ENCODE results near the gene CCM2L.

CCM2L gene

DNA sequence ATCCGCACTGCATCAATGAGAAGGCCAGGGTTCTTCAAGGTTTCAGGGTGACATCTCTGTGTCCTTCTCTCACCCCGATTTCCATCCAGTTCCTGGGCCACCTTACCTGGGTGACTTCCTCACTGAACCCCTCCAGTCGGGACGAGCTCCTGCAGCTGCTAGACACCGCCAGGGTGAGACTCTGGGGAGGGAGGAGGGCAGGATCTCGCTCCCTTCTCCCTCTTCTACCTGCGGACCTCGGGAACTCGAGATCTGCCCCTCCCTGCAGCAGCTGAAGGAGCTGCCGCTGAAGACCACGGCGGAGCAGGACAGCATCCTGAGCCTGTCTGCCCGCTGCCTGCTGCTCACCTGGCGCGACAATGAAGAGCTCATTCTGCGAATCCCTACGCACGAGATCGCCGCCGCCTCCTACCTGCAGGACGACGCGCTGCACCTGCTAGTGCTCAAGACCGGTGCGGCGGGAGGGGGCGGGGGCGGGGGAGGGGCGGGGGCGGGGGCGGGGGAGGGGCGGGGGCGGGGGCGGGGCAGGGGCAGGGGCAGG, 7.5 kb downstream of the CCM2L start:
- Histone ChIP-seq H3K4me1 (ENCODE audit: insufficient read depth, poor library complexity, severe bottlenecking) (no peaks in the 10 kb centered on the region), H3K27me3 (ENCODE audit: insufficient read depth, poor library complexity, severe bottlenecking) (peaks cover 50% of the 10 kb centered on the region), H3K9me3 (ENCODE audit: severe bottlenecking) (no peaks in the 10 kb centered on the region), H3K36me3 (ENCODE audit: low read depth) (no peaks in the 10 kb centered on the region), H3K27ac (ENCODE audit: poor library complexity, severe bottlenecking) (no peak overlapping the region), H3K4me3 (ENCODE audit: severe bottlenecking) (peak overlapping the region; percentile 50)
- ATAC-seq (ENCODE audit: low read depth) (peak; percentile 47), DNase-seq (ENCODE audit: low spot score) (no peak)
- TF ChIP-seq, protein P1, sequence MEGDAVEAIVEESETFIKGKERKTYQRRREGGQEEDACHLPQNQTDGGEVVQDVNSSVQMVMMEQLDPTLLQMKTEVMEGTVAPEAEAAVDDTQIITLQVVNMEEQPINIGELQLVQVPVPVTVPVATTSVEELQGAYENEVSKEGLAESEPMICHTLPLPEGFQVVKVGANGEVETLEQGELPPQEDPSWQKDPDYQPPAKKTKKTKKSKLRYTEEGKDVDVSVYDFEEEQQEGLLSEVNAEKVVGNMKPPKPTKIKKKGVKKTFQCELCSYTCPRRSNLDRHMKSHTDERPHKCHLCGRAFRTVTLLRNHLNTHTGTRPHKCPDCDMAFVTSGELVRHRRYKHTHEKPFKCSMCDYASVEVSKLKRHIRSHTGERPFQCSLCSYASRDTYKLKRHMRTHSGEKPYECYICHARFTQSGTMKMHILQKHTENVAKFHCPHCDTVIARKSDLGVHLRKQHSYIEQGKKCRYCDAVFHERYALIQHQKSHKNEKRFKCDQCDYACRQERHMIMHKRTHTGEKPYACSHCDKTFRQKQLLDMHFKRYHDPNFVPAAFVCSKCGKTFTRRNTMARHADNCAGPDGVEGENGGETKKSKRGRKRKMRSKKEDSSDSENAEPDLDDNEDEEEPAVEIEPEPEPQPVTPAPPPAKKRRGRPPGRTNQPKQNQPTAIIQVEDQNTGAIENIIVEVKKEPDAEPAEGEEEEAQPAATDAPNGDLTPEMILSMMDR (IDR thresholded peaks at IDR 0.05; ENCODE audit: poor library complexity, severe bottlenecking), result peak; percentile 50

DNA sequence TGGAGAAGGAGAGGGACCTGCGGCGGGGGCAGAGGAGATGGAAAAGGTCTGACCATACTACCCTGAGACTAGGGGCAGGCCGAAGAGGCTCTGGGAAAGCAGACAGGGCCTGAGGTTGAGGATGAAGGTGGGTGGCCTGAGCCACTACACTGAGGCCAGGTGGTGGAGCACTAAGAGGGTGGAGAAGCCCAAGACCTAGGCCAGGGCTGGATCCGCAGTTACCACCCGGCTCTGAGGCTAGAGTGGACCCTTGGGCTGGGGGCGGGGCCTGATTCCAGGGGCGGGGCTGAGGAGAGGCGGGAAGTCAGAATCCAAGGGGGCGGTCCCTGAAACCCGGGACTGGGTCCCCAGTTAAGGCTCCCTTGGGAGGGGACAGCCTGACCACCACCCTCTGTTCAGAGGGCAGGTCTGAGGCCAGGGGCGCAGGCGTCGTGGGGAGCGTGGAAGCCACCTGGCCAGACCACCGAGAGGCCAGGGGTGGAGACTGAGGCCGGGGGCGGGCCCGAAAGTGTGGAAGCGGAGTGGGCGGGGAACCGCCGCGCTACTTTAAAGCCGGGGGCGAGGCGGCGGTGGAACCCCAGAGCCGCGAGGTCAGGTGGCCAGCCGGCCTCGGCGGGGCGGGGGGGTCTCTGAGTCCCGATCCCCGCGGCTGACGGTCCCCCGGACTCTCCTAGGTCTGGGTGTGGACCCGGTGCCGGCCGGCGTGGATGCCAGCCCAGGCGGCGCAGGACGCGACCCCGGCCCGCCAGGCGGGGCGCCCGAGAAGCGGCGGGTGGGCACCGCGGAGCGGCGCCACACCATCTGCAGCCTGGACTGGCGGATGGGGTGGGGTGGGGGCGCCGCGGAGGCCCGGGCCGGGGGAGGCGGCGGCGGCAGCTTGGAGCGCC, 8.3 kb downstream of the CCM2L start:
- Histone ChIP-seq H3K27ac (ENCODE audit: poor library complexity, severe bottlenecking) (no peak overlapping the region), H3K9me3 (ENCODE audit: severe bottlenecking) (no peaks in the 10 kb centered on the region), H3K27me3 (ENCODE audit: insufficient read depth, poor library complexity, severe bottlenecking) (peaks cover 55% of the 10 kb centered on the region), H3K4me3 (ENCODE audit: severe bottlenecking) (peak overlapping the region; percentile 50), H3K36me3 (ENCODE audit: low read depth) (no peaks in the 10 kb centered on the region), H3K4me1 (ENCODE audit: insufficient read depth, poor library complexity, severe bottlenecking) (no peaks in the 10 kb centered on the region)
- TF ChIP-seq, protein P1 (IDR thresholded peaks at IDR 0.05; ENCODE audit: poor library complexity, severe bottlenecking), result no peak
- DNase-seq (ENCODE audit: low spot score) (peak; percentile 93), ATAC-seq (ENCODE audit: low read depth) (peak; percentile 89)

DNA sequence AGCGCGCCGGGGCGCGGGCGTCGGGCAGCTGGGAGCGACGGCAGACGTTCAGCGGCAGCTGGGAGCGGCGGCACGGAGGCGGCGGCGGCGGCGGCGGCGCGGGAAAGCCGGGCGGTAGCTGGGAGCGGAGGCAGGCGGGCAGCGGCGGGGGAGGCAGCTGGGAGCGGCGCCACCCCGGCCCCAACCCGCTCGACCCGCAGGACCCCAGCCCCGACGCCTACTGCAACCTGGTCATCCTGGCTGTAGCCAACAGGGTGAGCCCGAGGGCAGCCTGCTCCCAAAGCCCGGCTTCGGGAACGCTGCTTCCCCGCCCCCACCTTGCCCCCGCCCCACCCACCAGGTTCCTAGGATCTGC, 8.9 kb downstream of the CCM2L start:
- TF ChIP-seq, protein P1 (IDR thresholded peaks at IDR 0.05; ENCODE audit: poor library complexity, severe bottlenecking), result peak; percentile 69
- Histone ChIP-seq H3K27ac (ENCODE audit: poor library complexity, severe bottlenecking) (no peak overlapping the region), H3K4me1 (ENCODE audit: insufficient read depth, poor library complexity, severe bottlenecking) (no peaks in the 10 kb centered on the region), H3K4me3 (ENCODE audit: severe bottlenecking) (peak overlapping the region; percentile 50), H3K36me3 (ENCODE audit: low read depth) (no peaks in the 10 kb centered on the region), H3K9me3 (ENCODE audit: severe bottlenecking) (no peaks in the 10 kb centered on the region), H3K27me3 (ENCODE audit: insufficient read depth, poor library complexity, severe bottlenecking) (peaks cover 61% of the 10 kb centered on the region)
- no peak for DNase-seq (ENCODE audit: low spot score)
- ATAC-seq (ENCODE audit: low read depth), result peak; percentile 2; the same call in 1 of the 3 replicates

DNA sequence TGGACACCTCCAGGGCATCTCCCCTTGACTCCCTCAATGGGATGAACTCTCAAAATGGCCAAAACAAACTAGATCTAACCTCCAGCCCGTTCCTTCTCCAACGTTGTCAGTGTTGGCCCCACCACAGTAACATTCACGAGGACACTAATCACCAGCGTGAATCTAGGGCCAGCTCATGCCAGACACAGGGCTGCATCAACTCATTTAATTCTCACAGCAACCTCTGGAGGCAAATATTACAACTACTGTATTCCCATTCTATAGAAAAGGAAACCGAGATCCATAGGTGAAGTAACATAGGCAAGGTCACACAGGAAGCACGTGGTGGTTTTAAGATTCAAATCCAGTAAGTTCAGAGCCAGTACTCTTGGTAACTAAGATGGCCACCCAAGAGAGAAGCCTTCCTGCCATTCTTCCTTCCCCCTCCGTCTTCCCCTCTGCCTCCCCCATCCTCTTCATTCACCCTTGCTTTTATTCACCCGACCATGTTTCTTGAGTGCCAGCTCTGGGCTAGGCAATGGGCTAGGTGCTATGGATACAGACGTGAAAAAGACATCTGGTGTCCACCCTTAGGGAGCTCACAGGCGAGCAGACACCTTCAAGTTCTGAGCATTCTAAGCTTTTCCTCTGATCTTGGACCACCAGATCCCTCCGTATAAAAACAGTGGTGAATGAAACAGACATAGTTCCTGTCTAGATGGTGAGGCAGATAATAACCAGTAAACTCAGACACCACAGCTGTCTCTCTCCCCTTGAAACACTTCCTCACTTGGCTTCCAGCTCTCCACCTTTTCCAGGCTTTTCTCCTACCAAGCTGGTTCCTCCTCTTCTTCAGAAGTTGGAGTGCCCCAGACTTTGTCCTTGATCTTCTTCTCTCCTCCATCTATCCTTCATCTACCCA, 9.6 kb downstream of the CCM2L start:
- Histone ChIP-seq H3K27ac (ENCODE audit: poor library complexity, severe bottlenecking) (no peak overlapping the region), H3K4me3 (ENCODE audit: severe bottlenecking) (no peak overlapping the region), H3K27me3 (ENCODE audit: insufficient read depth, poor library complexity, severe bottlenecking) (peaks cover 62% of the 10 kb centered on the region), H3K4me1 (ENCODE audit: insufficient read depth, poor library complexity, severe bottlenecking) (no peaks in the 10 kb centered on the region), H3K36me3 (ENCODE audit: low read depth) (no peaks in the 10 kb centered on the region), H3K9me3 (ENCODE audit: severe bottlenecking) (no peaks in the 10 kb centered on the region)
- DNase-seq (ENCODE audit: low spot score) (no peak), ATAC-seq (ENCODE audit: low read depth) (no peak)
- TF ChIP-seq, protein P1 (IDR thresholded peaks at IDR 0.05; ENCODE audit: poor library complexity, severe bottlenecking), result no peak
